Right forelimb (tissue), 1 donor: ENCODE data around the gene DPH2.

Experiments used
- DNase-seq: peaks from one replicate; pipeline ENCODE4 v3.0.0-alpha.2; 2018

DPH2 gene

DNA sequence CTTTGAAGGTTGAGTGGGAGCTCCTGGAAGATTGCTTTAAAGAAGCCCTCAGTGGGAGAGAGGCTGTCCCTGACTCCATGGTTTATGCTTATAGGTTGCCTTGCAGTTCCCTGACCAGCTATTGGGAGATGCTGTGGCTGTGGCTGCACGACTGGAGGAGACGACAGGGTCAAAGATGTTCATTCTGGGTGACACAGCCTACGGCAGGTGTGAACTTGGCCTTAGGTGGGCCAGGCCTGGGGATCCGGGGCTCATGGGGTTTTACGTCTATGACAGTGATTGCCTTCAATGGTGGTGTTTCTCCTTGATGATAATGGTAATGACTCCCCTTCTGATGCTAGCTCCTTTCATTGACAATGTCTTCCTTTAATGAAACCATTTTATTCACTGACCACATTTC is 692 bp downstream of the DPH2 start:
- DNase-seq, result no peak

- no peak for DNase-seq
Observed at GRCh38 chr1:43970911-43971310, 1.1 kb downstream of the DPH2 start.

- DNase-seq, result no peak
Observed at GRCh38 chr1:43971336-43971980, 1.6 kb downstream of the DPH2 start.

GRCh38 chr1:43973981-43974442 is 4.2 kb downstream of the DPH2 start:
- DNase-seq, result no peak

DNA sequence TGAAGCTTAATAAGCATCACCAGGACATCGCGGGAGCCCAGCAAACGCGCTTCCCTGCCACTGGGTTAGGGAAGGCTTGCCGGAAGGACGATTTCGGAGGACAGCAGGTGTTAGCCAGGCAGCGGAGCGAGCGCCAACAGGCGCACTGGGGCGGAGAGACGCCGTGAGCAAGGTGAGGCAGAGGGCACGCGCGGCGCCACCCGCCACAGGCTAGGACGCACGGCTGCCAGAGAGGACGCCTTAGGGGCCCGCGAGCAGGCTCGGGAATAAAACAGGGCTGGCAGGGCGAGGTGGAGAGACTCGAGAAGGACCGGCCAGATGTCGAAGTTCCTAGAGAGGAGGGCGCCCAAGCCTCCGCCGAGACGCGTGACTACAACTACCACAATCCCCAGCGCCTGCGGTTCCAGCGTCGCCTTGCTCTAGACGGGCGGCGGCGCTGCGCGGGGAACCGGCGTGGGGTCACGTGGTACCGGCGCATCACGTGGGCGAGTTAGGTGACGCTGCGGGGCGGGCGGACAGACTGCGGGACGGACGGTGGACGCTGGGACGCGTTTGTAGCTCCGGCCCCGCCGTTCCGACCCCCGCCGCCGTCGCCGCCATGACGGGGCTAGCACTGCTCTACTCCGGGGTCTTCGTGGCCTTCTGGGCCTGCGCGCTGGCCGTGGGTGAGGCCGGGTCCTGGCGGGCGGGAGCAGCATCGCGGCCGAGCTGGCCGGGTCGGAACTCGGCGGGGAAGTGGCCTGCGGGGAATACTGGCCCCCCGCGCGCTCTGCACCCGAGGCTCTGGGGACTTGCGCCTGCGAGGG is 4.8 kb downstream of the DPH2 start, which contains the start of gene ATP6V0B:
Gene ATP6V0B, plus strand, starts transcription at position 518 of the 806 bp plus-strand sequence. Its CDS starts 81 bp downstream, at position 599.
- peak; percentile 97 for DNase-seq

DNA sequence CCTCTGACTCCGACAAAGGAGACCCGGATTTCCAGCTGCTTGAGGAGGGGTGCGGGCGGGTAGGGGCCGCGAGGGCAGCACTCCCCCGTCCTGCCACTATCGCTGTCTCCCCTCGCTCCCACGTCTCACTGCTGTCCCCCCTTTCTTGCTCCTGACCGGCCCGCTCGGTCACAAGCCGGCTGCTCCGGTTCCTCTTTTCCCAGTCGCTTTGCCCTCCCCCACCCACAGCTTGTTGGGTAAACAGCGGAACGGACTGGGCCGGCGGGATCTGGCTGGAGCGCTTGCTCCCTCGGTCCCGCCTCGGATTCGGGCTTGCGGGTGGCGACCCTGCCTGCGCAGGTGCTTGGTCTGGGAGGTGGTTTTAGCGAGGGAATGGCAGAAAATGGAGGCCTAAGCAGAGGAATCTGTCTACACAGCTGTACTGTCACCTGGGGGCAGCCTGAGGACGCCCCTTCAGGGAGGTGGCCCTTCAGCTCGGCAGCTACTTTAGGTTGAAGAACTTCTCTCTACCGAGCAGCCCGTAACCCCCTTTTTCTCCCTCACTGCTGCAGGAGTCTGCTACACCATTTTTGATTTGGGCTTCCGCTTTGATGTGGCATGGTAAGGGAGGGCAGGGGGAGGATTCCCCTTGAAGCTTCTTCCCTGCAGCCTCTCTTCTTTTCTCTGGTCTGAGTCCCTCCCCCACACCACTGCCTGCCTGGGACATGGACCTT is 5.6 kb downstream of the DPH2 start:
- DNase-seq, result no peak

DNA sequence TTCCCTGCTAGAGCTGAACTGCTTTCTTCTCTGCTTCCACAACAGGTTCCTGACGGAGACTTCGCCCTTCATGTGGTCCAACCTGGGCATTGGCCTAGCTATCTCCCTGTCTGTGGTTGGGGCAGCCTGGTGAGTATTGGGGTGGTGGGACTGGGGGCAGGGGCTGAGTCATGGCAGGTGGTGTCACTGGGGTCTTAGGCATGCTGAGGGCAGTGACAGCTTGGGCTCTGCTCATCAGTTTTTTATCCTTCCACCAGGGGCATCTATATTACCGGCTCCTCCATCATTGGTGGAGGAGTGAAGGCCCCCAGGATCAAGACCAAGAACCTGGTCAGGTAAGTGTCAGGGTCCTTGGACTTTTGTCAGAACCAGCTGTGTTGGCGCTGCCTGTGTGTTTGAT is 6.2 kb downstream of the DPH2 start:
- no peak for DNase-seq

GRCh38 chr1:43976890-43977289 is 7.1 kb downstream of the DPH2 start:
- no peak for DNase-seq

GRCh38 chr1:43977376-43978263 is 7.8 kb downstream of the DPH2 start:
- no peak for DNase-seq

DNA sequence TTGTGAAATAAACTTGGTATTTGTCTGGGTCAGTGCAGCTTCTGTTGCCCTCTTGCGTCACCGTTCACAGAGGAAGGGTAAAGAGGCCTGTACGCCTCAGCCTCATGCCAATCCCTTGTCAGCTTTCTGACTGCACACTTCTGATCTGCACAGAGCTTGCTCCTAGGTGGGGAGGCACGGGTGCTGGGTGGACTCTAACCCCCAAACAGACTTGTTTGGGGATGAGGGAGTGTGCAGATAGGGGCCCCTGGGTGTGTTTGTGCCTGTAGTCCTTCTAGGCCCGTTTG is 8.4 kb downstream of the DPH2 start:
- DNase-seq, result no peak

DNA sequence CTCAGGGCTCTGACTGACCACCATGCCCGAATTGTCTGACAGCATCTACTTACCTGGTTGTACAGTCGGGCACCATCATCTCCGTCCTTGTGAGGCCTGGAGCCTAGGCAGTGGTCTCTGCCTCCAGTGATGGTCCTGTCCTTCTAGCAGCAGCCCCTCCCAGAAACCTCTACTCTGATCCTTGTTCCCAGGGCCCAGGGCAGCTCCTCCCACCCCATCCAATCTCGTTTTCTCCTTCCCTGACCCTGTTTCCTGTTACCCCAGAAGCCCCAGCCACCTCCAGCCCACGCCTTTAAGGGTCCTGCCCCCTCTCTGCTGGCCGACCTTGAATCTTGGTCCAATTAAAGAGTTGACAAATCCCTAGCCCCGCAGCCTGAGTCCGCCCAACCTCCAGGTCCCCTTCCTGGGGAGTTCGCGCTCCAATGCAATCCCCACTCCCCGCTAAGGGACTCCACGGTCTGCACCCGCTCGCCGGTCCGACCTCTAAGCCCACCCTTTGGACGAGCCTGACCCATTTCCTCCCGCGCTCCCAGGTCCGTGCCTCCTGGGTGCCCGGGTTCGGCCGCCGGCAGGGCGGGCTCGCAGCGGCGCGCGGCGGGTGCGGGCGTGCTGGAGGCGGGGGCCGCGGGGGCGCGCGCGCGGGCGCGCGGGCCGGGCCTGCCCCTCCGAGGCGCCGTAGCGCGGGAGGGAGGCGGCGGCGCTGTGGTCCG is 8.9 kb downstream of the DPH2 start, which contains the start of gene B4GALT2:
Gene B4GALT2, plus strand, starts transcription at position 660 of the 710 bp plus-strand sequence. CDS start 1,951 bp downstream, outside the sequence.
- peak; percentile 72 for DNase-seq

GRCh38 chr1:43979261-43979527 is 9.4 kb downstream of the DPH2 start:
- DNase-seq, result no peak

GRCh38 chr1:43979528-43980254 is 9.9 kb downstream of the DPH2 start:
- peak; percentile 84 for DNase-seq

GRCh38 chr1:43980255-43981134 is 10.7 kb downstream of the DPH2 start:
- DNase-seq, result no peak

DNA sequence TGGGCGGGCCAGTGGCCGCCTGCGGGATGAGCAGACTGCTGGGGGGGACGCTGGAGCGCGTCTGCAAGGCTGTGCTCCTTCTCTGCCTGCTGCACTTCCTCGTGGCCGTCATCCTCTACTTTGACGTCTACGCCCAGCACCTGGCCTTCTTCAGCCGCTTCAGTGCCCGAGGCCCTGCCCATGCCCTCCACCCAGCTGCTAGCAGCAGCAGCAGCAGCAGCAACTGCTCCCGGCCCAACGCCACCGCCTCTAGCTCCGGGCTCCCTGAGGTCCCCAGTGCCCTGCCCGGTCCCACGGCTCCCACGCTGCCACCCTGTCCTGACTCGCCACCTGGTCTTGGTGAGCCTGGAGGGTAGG is 11.3 kb downstream of the DPH2 start:
- no peak for DNase-seq

GRCh38 chr1:43981636-43982035 is 11.8 kb downstream of the DPH2 start:
- no peak for DNase-seq

GRCh38 chr1:43982241-43982640 is 12.4 kb downstream of the DPH2 start:
- no peak for DNase-seq

- DNase-seq, result no peak
Observed at GRCh38 chr1:43982808-43983207, 13.0 kb downstream of the DPH2 start.

- no peak for DNase-seq
Observed at GRCh38 chr1:43983253-43983899, 13.6 kb downstream of the DPH2 start.

- no peak for DNase-seq
Observed at GRCh38 chr1:43984855-43985254, 15.0 kb downstream of the DPH2 start.
